ENCODE data around the gene KRTAP20-2. TPM values are rescaled to one million over a fixed set of nuclear protein-coding genes. Genes with fewer than 3 reads are reported as not detected.

Gene KRTAP20-2
- total RNA-seq, 1 donor from 2014 or later, result not detected

DNA sequence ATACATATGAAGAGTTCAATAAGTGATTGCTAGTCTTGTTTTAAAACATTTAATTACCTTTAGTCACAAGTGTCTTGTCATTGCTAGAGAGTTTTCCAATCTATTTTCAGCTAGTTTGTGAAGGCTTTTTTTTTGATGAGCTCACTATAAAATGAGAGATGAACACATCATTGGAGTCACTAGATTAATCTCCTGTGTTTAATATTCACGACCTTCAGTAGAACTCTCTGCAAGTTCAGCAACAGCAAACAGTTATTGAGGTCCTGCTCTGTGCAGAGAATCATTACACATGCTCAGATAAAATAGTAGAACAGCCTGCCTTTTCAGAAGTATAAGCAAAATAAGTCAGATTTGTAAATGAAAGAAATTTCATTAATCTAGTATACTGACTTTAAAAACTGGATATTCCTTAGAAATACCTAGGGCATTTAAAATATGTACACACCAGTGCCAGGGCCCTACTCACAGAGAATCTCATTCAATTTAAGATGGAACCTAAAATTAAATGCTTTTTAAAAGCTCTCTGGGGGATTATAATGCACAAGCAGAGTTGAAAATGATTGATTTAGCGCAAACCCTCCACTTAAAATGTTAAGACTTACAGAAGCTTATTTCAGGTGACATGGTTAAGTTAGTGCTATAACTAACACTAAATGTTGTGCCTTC lies 38.1 kb downstream of the KRTAP20-2 start:
- Mint-ChIP-seq H3K36me3 (no peaks in the 10 kb centered on the region), H3K4me1 (ENCODE audit: unreplicated experiment) (no peaks in the 10 kb centered on the region), H3K27me3 (no peaks in the 10 kb centered on the region), H3K4me3 (no peak overlapping the region), H3K9me3 (peaks cover 12% of the 10 kb centered on the region), H3K27ac (no peak overlapping the region)
- TF ChIP-seq, protein P1, sequence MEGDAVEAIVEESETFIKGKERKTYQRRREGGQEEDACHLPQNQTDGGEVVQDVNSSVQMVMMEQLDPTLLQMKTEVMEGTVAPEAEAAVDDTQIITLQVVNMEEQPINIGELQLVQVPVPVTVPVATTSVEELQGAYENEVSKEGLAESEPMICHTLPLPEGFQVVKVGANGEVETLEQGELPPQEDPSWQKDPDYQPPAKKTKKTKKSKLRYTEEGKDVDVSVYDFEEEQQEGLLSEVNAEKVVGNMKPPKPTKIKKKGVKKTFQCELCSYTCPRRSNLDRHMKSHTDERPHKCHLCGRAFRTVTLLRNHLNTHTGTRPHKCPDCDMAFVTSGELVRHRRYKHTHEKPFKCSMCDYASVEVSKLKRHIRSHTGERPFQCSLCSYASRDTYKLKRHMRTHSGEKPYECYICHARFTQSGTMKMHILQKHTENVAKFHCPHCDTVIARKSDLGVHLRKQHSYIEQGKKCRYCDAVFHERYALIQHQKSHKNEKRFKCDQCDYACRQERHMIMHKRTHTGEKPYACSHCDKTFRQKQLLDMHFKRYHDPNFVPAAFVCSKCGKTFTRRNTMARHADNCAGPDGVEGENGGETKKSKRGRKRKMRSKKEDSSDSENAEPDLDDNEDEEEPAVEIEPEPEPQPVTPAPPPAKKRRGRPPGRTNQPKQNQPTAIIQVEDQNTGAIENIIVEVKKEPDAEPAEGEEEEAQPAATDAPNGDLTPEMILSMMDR (conservative IDR thresholded peaks at IDR 0.05), result no peak
- DNase-seq (ENCODE audit: extremely low spot score, unreplicated experiment), result no peak

DNA sequence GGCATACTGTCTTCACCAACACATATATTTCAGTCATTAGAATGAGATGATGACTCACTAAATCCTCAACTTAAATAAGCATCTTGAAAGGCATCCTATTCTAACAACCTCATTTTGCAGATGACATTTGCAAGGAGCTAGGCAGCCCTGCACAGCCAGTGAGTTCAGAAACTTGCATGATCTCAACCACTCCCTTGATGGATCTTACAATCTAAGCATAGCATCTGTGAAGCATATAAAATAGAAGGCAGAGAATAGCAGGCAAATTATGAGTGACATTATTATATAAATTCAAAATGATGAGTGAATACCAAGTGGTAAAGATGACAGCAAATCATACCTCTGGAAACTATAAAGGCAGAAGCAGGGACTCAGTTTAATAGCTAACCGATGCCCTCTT lies 39.3 kb downstream of the KRTAP20-2 start:
- DNase-seq (ENCODE audit: extremely low spot score, unreplicated experiment), result no peak
- Mint-ChIP-seq H3K27me3 (no peaks in the 10 kb centered on the region), H3K9me3 (peaks cover 12% of the 10 kb centered on the region), H3K36me3 (no peaks in the 10 kb centered on the region), H3K4me3 (no peak overlapping the region), H3K27ac (no peak overlapping the region), H3K4me1 (ENCODE audit: unreplicated experiment) (no peaks in the 10 kb centered on the region)
- TF ChIP-seq, protein P1 (conservative IDR thresholded peaks at IDR 0.05), result no peak

DNA sequence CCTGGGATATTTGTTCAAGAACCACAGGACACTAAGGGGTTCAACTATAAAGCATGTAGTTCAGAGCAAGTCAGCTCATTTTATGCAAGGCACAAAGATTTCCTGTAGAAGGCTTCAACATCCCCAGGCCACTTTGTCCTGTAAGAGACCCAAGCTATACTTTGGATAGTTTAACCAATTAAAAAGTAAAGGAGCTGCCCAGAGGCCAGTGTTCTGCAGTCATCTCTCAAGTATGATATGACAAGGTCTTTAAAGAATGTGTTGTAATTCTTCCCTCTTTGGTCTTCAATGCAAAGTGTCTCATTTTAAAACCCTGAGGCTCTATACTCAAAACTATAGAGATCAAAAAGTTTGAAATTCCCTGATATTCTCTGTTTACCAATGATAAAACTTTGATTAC lies 41.7 kb downstream of the KRTAP20-2 start:
- DNase-seq (ENCODE audit: extremely low spot score, unreplicated experiment), result no peak
- TF ChIP-seq, protein P1 (conservative IDR thresholded peaks at IDR 0.05), result no peak
- Mint-ChIP-seq H3K27me3 (no peaks in the 10 kb centered on the region), H3K27ac (no peak overlapping the region), H3K4me1 (ENCODE audit: unreplicated experiment) (no peaks in the 10 kb centered on the region), H3K36me3 (no peaks in the 10 kb centered on the region), H3K4me3 (no peak overlapping the region), H3K9me3 (no peaks in the 10 kb centered on the region)

DNA sequence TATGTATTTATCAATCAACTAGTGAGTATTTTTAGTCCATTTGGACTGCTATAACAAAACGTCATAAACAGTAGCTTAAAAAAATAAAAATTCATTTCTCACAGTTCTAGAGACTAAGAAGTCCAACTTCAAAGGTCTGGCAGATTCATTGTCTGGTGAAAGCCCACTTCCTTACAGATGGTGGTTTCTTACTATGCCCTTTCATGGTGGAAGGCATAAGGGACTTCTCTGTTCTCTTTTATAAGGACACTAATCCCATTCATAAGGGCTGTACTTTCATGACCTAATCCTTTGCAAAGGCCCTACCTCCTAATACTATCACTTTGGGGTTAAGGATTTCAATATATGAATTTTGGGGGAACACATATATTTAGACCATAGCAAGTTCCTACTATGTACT lies 45.6 kb downstream of the KRTAP20-2 start:
- no peak overlapping the region for H3K4me3 Mint-ChIP-seq
- DNase-seq (ENCODE audit: extremely low spot score, unreplicated experiment), result no peak
- H3K36me3 Mint-ChIP-seq, result no peaks in the 10 kb centered on the region
- H3K9me3 Mint-ChIP-seq, result peaks cover 5% of the 10 kb centered on the region
- no peak overlapping the region for H3K27ac Mint-ChIP-seq
- H3K4me1 Mint-ChIP-seq (ENCODE audit: unreplicated experiment), result no peaks in the 10 kb centered on the region
- peaks cover 3% of the 10 kb centered on the region for H3K27me3 Mint-ChIP-seq
- TF ChIP-seq, protein P1 (conservative IDR thresholded peaks at IDR 0.05), result no peak

DNA sequence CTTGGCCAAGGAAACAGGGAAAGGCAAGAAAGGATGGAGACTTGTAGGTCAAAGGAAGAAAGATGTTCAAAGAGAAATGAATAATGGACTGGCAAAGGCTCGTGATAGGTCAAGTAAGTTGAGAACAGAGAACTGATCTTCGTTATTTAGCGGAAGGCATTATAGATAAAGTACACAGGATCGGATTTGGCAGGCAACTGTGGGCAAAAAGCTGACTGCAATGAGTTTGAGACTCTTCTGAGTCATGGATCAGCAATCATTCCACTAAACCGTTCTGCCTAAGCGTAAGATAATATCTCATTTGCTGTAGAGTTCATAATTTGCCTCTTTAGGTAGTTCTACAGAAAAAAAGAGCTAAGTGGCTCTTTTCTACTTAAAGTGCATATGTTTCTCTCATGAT lies 49.5 kb downstream of the KRTAP20-2 start:
- no peak for DNase-seq (ENCODE audit: extremely low spot score, unreplicated experiment)

More for the DNA sequence above, 49.5 kb downstream of the KRTAP20-2 start:
- H3K4me1 Mint-ChIP-seq (ENCODE audit: unreplicated experiment), result peaks cover 4% of the 10 kb centered on the region
- H3K9me3 Mint-ChIP-seq, result peaks cover 5% of the 10 kb centered on the region
- no peak overlapping the region for H3K4me3 Mint-ChIP-seq
- H3K27me3 Mint-ChIP-seq, result peaks cover 6% of the 10 kb centered on the region
- H3K27ac Mint-ChIP-seq, result no peak overlapping the region
- H3K36me3 Mint-ChIP-seq, result no peaks in the 10 kb centered on the region
- TF ChIP-seq, protein P1 (conservative IDR thresholded peaks at IDR 0.05), result no peak

Other genes starting within 250 kb of the KRTAP20-2 start
- not detected in 2 replicates for gene KRTAP13-1, start 239.2 kb upstream of the KRTAP20-2 start, total RNA-seq (ENCODE audit: low replicate concordance)
- gene KRTAP13-3, start 209.3 kb upstream of the KRTAP20-2 start, total RNA-seq (ENCODE audit: low replicate concordance), result not detected in 2 replicates
- not detected in 2 replicates for gene KRTAP13-4, start 205.0 kb upstream of the KRTAP20-2 start, total RNA-seq (ENCODE audit: low replicate concordance)
- gene KRTAP15-1, start 194.9 kb upstream of the KRTAP20-2 start, total RNA-seq (ENCODE audit: low replicate concordance), result not detected in 2 replicates
- 1.0 and 1.1 TPM in 2 replicates for gene KRTAP19-1, start 154.8 kb upstream of the KRTAP20-2 start, total RNA-seq (ENCODE audit: low replicate concordance)
- not detected in 2 replicates for gene KRTAP19-2, start 147.8 kb upstream of the KRTAP20-2 start, total RNA-seq (ENCODE audit: low replicate concordance)
- gene KRTAP19-3, start 143.2 kb upstream of the KRTAP20-2 start, total RNA-seq (ENCODE audit: low replicate concordance), result not detected in 2 replicates
- not detected in 2 replicates for gene KRTAP19-4, start 138.0 kb upstream of the KRTAP20-2 start, total RNA-seq (ENCODE audit: low replicate concordance)
- not detected in 2 replicates for gene KRTAP19-5, start 133.1 kb upstream of the KRTAP20-2 start, total RNA-seq (ENCODE audit: low replicate concordance)
- not detected in 2 replicates for gene KRTAP19-6, start 93.3 kb upstream of the KRTAP20-2 start, total RNA-seq (ENCODE audit: low replicate concordance)
- gene KRTAP19-7, start 73.9 kb upstream of the KRTAP20-2 start, total RNA-seq (ENCODE audit: low replicate concordance), result not detected in 2 replicates
- not detected in 2 replicates for gene KRTAP22-2, start 44.8 kb upstream of the KRTAP20-2 start, total RNA-seq (ENCODE audit: low replicate concordance)
- not detected in 2 replicates for gene KRTAP6-3, start 42.8 kb upstream of the KRTAP20-2 start, total RNA-seq (ENCODE audit: low replicate concordance)
- not detected in 2 replicates for gene KRTAP6-2, start 36.3 kb upstream of the KRTAP20-2 start, total RNA-seq (ENCODE audit: low replicate concordance)
- not detected in 2 replicates for gene KRTAP22-1, start 34.1 kb upstream of the KRTAP20-2 start, total RNA-seq (ENCODE audit: low replicate concordance)
- not detected in 2 replicates for gene KRTAP6-1, start 21.3 kb upstream of the KRTAP20-2 start, total RNA-seq (ENCODE audit: low replicate concordance)
- gene KRTAP20-1, start 18.8 kb upstream of the KRTAP20-2 start, total RNA-seq (ENCODE audit: low replicate concordance), result not detected in 2 replicates
- not detected in 2 replicates for gene KRTAP20-4, start 14.6 kb upstream of the KRTAP20-2 start, total RNA-seq (ENCODE audit: low replicate concordance)
- gene KRTAP20-3, start 7.7 kb downstream of the KRTAP20-2 start, total RNA-seq (ENCODE audit: low replicate concordance), result not detected in 2 replicates
- gene KRTAP21-3, start 83.6 kb downstream of the KRTAP20-2 start, total RNA-seq (ENCODE audit: low replicate concordance), result not detected in 2 replicates
- not detected in 2 replicates for gene KRTAP21-2, start 112.1 kb downstream of the KRTAP20-2 start, total RNA-seq (ENCODE audit: low replicate concordance)
- gene KRTAP21-1, start 120.2 kb downstream of the KRTAP20-2 start, total RNA-seq (ENCODE audit: low replicate concordance), result not detected in 2 replicates
- gene KRTAP8-1, start 178.1 kb downstream of the KRTAP20-2 start, total RNA-seq (ENCODE audit: low replicate concordance), result not detected in 2 replicates
- not detected in 2 replicates for gene KRTAP7-1, start 194.6 kb downstream of the KRTAP20-2 start, total RNA-seq (ENCODE audit: low replicate concordance)
- not detected in 2 replicates for gene KRTAP11-1, start 246.4 kb downstream of the KRTAP20-2 start, total RNA-seq (ENCODE audit: low replicate concordance)

Measured in type B pancreatic cell (in vitro differentiated cells).